Measurements from ENCODE around the gene GALNT8. TPM values are rescaled to one million over a fixed set of nuclear protein-coding genes. Genes with fewer than 3 reads are reported as not detected.

GALNT8 gene
- total RNA-seq, 1 experiment from 2014 or later: not detected

DNA sequence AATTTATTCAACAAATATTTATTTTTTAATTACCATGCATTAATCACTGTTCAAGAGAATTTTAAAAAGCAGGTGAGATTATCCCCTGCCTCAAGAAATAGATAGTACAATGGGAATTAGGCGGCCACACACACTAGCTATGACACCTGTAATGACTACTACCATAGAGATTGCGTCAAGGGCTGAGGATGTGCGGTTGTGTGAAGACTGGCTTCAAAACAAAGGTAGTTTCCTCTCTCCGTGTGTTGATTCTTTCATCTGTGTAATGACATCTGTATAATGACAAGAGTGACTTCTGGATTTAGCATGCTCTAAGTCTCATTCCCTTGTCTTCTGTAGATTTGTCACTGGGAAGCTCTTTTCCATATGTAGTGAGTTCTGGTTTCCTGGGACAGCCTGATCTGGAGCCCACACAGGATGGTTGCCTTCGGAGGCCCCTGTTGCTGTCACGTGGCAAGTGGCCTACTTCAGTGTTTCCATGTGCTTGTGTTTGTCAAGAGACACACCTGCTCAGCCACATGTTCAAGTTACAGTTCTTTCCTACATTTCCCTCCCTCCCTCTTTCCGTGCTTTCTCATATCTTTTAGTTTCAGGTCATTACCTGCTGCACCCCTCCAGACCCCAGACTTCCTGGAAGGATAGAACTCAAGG, 64.3 kb downstream of the GALNT8 start:
- ATAC-seq: no peak
- intact Hi-C loops (cut with micrococcal nuclease; ENCODE audit: unreplicated experiment): no loop called here
- Histone ChIP-seq H3K27ac (ENCODE audit: low read length) (no peak overlapping the region), H3K4me1 (ENCODE audit: control insufficient read depth, insufficient read depth, low read length) (no peaks in the 10 kb centered on the region), H3K9me3 (ENCODE audit: control insufficient read depth, insufficient read depth, low read depth, low read length) (0 out of 2 replicates have a peak, but pooled peaks cover 2% of the 10 kb centered on the region), H3K36me3 (ENCODE audit: control insufficient read depth, insufficient read depth, low read length) (no peaks in the 10 kb centered on the region), H3K27me3 (ENCODE audit: control insufficient read depth, insufficient read depth, low read length) (no peaks in the 10 kb centered on the region), H3K4me3 (ENCODE audit: low read depth in 2 of 2, low read length in 2 of 2) (no peak overlapping the region)
- ChIA-PET CTCF (no interaction called here), POLR2A (no interaction called here)
- no peak for DNase-seq (ENCODE audit: low read depth, low spot score)
- in situ Hi-C loops (cut with HindIII; ENCODE audit: low pct_unique_long_range_greater_than_20kb, low sequenced_read_pairs): no loop called here
- no peak for TF ChIP-seq REST (IDR thresholded peaks at IDR 0.05; ENCODE audit: insufficient read depth in 1 of 2, low read depth in 2 of 2, low read length in 1 of 2)
- no peak for TF ChIP-seq CTCF (IDR thresholded peaks at IDR 0.05)
- TF ChIP-seq TCF7L2 (IDR thresholded peaks at IDR 0.05; ENCODE audit: low read depth, low read length): no peak
- TF ChIP-seq POLR2AphosphoS5 (IDR thresholded peaks at IDR 0.05; ENCODE audit: low read depth, low read length): no peak
- BruUV-seq (replicated peaks): no TSS peak

DNA sequence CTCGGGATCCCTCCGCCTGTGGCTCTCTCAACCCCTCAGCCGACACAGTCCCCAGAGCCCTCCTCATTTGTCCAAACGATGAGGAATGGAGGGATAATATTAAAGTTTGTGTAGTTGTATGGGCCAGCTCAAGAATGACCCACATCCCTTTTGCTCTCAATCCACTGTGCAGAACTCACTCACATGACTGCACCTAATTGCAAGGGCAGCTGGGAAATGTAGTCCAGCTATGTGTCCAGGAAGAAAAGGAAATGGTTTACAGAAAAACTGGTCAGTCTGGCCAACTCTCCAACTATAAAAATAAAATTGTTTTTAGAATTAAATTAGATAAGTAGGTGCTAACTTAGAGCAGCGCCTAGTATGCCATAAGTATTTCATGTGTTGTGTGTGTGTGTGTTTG, 66.6 kb downstream of the GALNT8 start:
- H3K27me3 ChIP-seq (ENCODE audit: control insufficient read depth, insufficient read depth, low read length): no peaks in the 10 kb centered on the region
- TF ChIP-seq CTCF (IDR thresholded peaks at IDR 0.05) (no peak), POLR2AphosphoS5 (IDR thresholded peaks at IDR 0.05; ENCODE audit: low read depth, low read length) (no peak)
- POLR2A ChIA-PET: no interaction called here
- intact Hi-C loops (cut with micrococcal nuclease; ENCODE audit: unreplicated experiment) (no loop called here), in situ Hi-C loops (cut with HindIII; ENCODE audit: low pct_unique_long_range_greater_than_20kb, low sequenced_read_pairs) (no loop called here)
- ATAC-seq (no peak), DNase-seq (ENCODE audit: low read depth, low spot score) (no peak)
- no peak overlapping the region for H3K4me3 ChIP-seq (ENCODE audit: low read depth in 2 of 2, low read length in 2 of 2)
- H3K9me3 ChIP-seq (ENCODE audit: control insufficient read depth, insufficient read depth, low read depth, low read length): 0 out of 2 replicates have a peak, but pooled peaks cover 2% of the 10 kb centered on the region
- H3K27ac ChIP-seq (ENCODE audit: low read length): no peak overlapping the region
- H3K36me3 ChIP-seq (ENCODE audit: control insufficient read depth, insufficient read depth, low read length): no peaks in the 10 kb centered on the region
- CTCF ChIA-PET: no interaction called here
- no peaks in the 10 kb centered on the region for H3K4me1 ChIP-seq (ENCODE audit: control insufficient read depth, insufficient read depth, low read length)
- no TSS peak for BruUV-seq (replicated peaks)

DNA sequence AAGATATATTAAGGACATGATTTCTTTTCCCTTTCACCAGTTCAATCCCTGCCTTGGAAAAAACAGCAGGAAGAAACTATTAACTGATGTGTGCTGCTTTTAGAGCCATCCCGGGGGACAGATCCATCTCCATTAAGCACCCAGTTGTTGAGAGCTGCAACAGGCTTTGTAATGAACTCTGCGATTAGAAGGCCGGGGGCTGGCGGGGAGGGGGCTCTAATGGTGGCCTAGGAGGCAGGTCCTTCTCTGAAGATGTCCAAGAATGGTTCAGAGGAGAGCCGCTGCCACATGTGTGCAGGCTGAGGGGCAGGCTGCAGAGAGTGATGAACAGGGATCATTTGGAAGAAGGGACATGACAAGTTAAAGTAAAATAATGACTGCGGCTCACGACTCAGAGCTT, 67.8 kb downstream of the GALNT8 start:
- 0 out of 2 replicates have a peak, but pooled peaks cover 2% of the 10 kb centered on the region for H3K9me3 ChIP-seq (ENCODE audit: control insufficient read depth, insufficient read depth, low read depth, low read length)
- BruUV-seq (replicated peaks): no TSS peak
- H3K27me3 ChIP-seq (ENCODE audit: control insufficient read depth, insufficient read depth, low read length): no peaks in the 10 kb centered on the region
- H3K27ac ChIP-seq (ENCODE audit: low read length): no peak overlapping the region
- no peak overlapping the region for H3K4me3 ChIP-seq (ENCODE audit: low read depth in 2 of 2, low read length in 2 of 2)
- in situ Hi-C loops (cut with HindIII; ENCODE audit: low pct_unique_long_range_greater_than_20kb, low sequenced_read_pairs) (no loop called here), intact Hi-C loops (cut with micrococcal nuclease; ENCODE audit: unreplicated experiment) (no loop called here)
- ChIA-PET CTCF (no interaction called here), POLR2A (no interaction called here)
- no peaks in the 10 kb centered on the region for H3K36me3 ChIP-seq (ENCODE audit: control insufficient read depth, insufficient read depth, low read length)
- ATAC-seq (no peak), DNase-seq (ENCODE audit: low read depth, low spot score) (no peak)
- H3K4me1 ChIP-seq (ENCODE audit: control insufficient read depth, insufficient read depth, low read length): no peaks in the 10 kb centered on the region
- TF ChIP-seq POLR2AphosphoS5 (IDR thresholded peaks at IDR 0.05; ENCODE audit: low read depth, low read length) (no peak), SIN3A (IDR thresholded peaks at IDR 0.05; ENCODE audit: borderline replicate concordance, insufficient read depth, low read depth, low read length) (no peak), TCF7L2 (IDR thresholded peaks at IDR 0.05; ENCODE audit: low read depth, low read length) (no peak), REST (IDR thresholded peaks at IDR 0.05; ENCODE audit: insufficient read depth in 1 of 2, low read depth in 2 of 2, low read length in 1 of 2) (no peak), CTCF (IDR thresholded peaks at IDR 0.05) (no peak)
